ENCODE data around the gene PLCB3. TPM values are rescaled to one million over a fixed set of nuclear protein-coding genes. Genes with fewer than 3 reads are reported as not detected.

The PLCB3 gene
- total RNA-seq, 1 donor from 2014 or later, result 23.6 TPM

- DNase-seq (ENCODE audit: low spot score), result no peak
- intact Hi-C loops (cut with DNase I), result no loop called here
- no peak for ATAC-seq
Measured at GRCh38 chr11:64275841-64276240, 24.5 kb downstream of the PLCB3 start.

DNA sequence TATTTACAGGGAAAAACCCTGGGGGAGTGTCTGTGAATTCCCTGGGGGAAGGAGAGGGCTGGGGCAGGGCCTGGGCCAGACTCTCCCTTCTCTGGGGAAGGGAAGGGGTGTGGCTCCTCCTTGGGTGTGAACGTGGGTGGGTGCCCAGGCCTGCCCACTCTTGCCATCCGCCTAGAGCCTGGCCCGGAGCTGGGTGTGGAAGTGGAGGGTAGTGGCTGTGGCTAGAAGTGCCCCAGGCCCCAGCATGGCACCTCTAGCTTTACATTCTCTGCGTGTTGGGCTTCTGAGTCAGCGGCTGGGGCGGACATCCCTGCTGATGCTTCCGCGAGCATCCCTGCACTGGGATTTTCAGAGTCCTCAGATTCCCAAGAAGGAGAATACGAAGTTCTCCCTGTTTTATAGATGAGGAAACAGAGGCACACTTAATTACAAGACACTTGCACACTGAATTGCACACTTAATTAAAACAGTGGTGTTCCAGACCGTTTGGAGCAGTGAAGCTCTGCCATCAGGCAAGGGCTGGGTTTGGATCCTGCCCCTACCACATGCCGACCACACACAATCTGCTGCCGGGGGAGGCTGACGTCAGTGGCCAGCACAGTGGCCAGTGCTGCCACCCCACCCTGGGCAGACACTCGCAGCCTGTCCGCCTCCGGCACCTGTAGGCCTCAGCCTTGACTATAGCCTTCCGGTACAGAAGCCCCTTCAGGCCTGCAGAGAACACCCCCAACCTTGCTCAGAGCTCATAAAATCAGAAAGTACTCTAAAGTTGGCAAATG is 25.5 kb downstream of the PLCB3 start:
- intact Hi-C loops (cut with DNase I), result no loop called here
- DNase-seq (ENCODE audit: low spot score) (no peak), ATAC-seq (no peak)

- intact Hi-C loops (cut with DNase I), result no loop called here
- DNase-seq (ENCODE audit: low spot score), result no peak
Measured at GRCh38 chr11:64278576-64279190, 27.4 kb downstream of the PLCB3 start.

GRCh38 chr11:64281957-64282770 is 30.8 kb downstream of the PLCB3 start:
- no peak for ATAC-seq
- intact Hi-C loops (cut with DNase I), result no loop called here

More at GRCh38 chr11:64278576-64279190, 27.4 kb downstream of the PLCB3 start:
- ATAC-seq, result no peak

GRCh38 chr11:64283092-64283491 is 31.8 kb downstream of the PLCB3 start:
- DNase-seq (ENCODE audit: low spot score) (no peak), ATAC-seq (no peak)
- intact Hi-C loops (cut with DNase I), result no loop called here

More at GRCh38 chr11:64281957-64282770, 30.8 kb downstream of the PLCB3 start:
- DNase-seq (ENCODE audit: low spot score), result no peak

DNA sequence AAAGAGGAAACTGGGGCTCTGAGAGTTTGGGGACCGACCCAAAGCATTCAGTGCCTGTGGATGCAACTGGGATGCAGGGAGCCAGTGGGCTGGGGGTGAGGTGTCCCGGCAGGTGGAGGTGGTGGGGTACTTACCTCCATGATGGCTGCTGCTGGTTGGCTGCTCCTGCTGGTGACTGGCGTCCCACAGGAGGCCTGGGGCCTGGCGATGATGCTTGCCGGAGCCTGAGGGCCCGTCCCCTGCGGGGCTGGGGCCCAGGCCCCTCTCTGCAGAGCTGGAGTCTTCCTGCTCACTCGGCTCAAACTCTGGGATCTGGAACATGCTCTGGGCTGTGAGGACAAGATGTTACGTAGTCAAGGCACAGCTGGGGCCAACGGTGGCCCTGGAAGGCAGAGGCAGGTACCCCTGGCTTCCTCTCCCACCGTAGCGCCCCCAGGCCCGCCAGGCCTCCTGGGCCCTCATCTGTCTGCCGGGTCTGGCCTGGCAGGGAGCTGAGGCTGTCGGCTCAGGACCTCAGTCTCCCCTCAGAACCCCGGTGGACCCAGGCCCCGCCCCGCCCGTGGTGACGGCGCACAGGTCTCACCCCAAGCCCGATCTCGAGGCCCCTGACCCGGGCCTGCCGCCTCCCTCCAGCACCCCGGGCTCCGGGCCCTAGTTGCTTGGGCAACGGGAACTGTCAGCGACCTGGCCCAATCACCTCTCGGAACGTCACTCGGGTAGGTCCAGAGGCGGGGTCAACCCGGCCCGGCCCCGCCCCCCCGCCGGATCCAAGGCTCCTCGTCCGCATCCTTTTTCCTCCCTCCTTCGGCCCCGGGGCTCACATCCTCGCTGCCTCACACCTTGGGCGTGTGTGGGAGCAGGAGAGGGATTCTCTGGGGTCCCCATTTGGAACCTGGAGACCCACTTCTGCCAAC is 33.0 kb downstream of the PLCB3 start, which contains the start of gene BAD:
TSS of gene BAD (minus strand) at position 618 of the 914 bp plus-strand sequence. CDS start at position 321, 297 bp downstream.
- DNase-seq (ENCODE audit: low spot score) (peak; percentile 98), ATAC-seq (peak; percentile 97)
- intact Hi-C loops (cut with DNase I), result no loop called here

DNA sequence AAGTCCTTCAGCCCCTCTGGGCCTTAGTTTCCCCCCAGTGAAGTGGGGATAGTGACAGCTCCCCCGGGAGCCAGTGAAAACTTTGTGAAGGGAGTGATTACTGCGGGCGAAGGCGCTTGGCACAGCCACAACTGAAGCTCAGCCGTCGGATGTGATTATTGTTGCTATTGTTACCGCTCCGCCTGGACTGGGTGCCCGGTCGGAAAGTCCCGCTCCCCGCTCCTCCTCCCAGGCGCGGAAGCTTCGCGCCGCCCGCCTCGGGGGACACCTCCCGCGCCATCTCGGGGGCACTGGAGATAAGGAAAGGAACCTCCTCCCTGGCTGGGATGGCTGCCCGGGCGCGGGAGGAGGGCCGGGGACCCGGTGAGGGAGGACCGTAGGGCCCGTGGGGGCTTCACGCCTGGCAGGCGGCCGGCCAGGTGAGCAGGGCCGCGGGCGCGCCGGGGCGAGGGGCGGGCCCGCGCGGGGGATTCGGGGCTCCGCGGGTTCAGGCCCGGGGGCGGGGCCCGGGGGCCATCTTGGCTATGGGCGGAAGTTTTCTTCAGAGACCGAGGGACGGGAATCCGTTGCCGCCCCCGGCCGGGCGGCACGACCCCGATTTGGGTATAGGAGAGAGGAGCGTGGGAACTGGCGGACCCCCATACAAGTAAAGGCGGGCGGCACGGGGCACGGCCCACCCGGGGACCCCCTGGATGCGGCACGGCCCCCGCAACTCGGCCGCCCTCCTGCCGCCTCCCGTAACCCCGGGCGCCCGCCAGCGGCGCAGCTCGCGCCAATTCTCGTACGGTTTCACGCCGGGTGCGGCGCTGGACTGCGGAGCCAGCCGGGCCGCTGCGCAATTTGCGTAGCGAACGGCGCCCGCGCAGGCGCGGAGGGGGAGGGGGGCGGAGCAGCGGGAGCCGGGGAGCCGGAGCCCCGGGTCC is 33.9 kb downstream of the PLCB3 start, which contains the start of gene GPR137:
TSS of gene GPR137 (plus strand) at position 887 of the 923 bp plus-strand sequence. CDS start 677 bp downstream, outside the sequence.
- intact Hi-C loops (cut with DNase I), result no loop called here

GRCh38 chr11:64285885-64286800 is 34.8 kb downstream of the PLCB3 start:
- intact Hi-C loops (cut with DNase I), result no loop called here
- DNase-seq (ENCODE audit: low spot score) (no peak), ATAC-seq (peak; percentile 1)

More for the DNA sequence above, 33.9 kb downstream of the PLCB3 start, which contains the start of gene GPR137:
- ATAC-seq, result peak; percentile 59
- peak; percentile 93 for DNase-seq (ENCODE audit: low spot score)

DNA sequence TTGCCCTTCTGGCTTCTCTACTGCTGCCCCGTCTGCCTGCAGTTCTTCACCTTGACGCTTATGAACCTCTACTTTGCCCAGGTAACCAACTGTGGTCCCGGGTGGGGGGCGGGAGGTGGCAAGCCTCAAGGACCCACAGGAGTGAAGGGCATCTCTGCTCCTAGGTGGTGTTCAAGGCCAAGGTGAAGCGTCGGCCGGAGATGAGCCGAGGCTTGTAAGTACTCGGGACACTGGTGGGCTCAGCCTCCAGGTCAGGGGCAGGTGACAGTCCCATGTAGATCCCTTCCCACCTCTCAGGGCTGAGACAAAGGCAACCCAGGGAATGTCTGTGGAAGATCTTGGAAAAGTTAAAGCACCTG is 35.5 kb downstream of the PLCB3 start:
- DNase-seq (ENCODE audit: low spot score) (no peak), ATAC-seq (no peak)
- intact Hi-C loops (cut with DNase I), result no loop called here

- ATAC-seq (no peak), DNase-seq (ENCODE audit: low spot score) (peak; percentile 58)
- intact Hi-C loops (cut with DNase I), result no loop called here
Measured at GRCh38 chr11:64287676-64288352, 36.5 kb downstream of the PLCB3 start.

GRCh38 chr11:64288353-64288750 is 37.0 kb downstream of the PLCB3 start:
- ATAC-seq (no peak), DNase-seq (ENCODE audit: low spot score) (peak; percentile 58)
- intact Hi-C loops (cut with DNase I), result no loop called here

DNA sequence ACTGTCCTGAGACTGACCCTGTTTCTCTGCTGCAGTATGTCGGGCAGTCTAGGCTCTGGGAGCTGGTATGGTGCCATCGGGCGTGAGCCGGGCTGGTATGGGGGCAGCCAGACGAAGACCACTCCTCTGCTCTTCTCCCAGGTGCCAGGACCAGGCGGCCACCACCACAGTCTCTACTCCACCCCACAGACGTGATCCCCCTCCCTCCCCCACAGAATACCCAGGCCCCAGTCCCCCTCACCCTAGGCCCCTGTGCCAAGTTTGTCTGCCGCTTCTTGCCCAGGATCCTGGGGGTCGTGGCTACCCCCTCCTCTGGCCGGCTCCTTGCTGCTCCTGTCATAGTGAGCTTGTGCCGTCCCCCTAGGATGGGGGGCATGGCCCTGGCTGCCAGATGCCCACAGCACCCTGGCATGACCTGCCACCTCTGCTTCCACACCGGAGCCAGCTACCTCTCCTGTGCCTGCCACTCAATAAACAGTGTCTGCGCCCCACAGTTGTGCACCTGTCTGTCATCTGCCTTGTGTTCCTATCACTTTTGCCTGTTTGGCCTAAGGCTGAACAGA is 37.8 kb downstream of the PLCB3 start:
- no peak for ATAC-seq
- intact Hi-C loops (cut with DNase I), result no loop called here
- DNase-seq (ENCODE audit: low spot score), result peak; percentile 53

DNA sequence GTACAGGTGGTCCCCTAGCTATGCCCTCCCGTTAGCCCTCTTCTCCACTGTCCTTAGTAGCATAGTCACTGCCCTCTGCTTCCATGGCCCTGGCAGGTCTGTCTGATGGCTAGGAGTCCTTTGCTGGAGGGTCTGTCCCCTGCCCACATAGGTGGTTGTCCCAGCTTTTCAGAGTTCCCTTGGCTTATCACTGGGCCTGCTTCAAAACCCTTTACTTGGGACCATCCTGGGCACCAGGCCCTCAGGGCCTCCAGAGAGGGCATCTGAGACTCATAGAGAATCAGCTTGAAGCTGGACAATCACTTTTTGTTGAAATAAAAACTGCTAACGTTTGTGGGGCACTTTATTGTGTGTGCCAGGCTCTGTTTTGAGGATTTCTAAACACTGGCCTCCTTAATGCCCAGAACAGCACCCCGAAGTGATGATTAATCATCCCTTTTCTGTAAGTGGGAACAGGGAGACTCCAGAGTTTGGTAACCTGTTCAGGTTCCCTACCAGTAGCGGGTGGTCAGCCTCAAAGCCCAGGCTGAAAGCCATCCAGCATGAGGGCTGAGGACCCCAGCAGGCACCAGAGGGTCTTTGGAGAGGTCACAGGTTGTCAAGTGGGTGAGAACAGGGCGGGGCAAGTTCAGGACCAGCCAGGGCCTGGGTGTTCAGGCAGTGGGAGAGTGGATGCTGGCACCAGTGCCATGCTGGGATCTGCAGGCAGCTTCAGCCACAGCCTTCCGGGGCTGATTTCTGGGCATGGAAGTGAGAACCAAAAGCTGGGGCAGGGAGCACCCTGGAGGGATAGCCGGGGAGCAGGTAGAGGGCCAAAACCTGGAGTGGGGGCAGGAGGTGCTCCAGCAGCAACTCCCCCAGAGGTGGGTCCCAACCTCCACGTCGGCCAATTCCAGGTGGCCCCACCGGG is 39.3 kb downstream of the PLCB3 start:
- ATAC-seq (no peak), DNase-seq (ENCODE audit: low spot score) (no peak)
- intact Hi-C loops (cut with DNase I), result loop anchor here (10.0 kb wide), 2 partner anchors 86 to 296 kb away; partner anchors contain the start of gene FERMT3

GRCh38 chr11:64291262-64291751 is 40.0 kb downstream of the PLCB3 start, which contains the start of gene KCNK4:
TSS of gene KCNK4 (plus strand) at chr11:64291302. CDS start at chr11:64293019, 1,717 bp downstream.
- no peak for DNase-seq (ENCODE audit: low spot score)
- intact Hi-C loops (cut with DNase I), result loop anchor here (10.0 kb wide), 2 partner anchors 87 to 297 kb away; partner anchors contain the start of gene FERMT3
- no peak for ATAC-seq
